ENCODE data around the gene HTR6. TPM values are rescaled to one million over a fixed set of nuclear protein-coding genes. Genes with fewer than 3 reads are reported as not detected.
"Not testable (repeated sequence)": the region's sequence is repeated elsewhere in the genome, so short reads cannot be mapped to it uniquely, and the experiment has no call there.

The HTR6 gene
- total and polyA plus RNA-seq, 2 donors = not detected

- not testable (repeated sequence) for H3K4me3 ChIP-seq (ENCODE audit: low read depth, low read length); H3K27ac ChIP-seq (ENCODE audit: low read depth); H3K36me3 ChIP-seq (ENCODE audit: insufficient read depth); H3K4me1 ChIP-seq (ENCODE audit: insufficient read depth); DNase-seq (ENCODE audit: extremely low spot score)
- WGBS = 98% methylated on average over 1 of the region's 1 CpG
Measured at GRCh38 chr1:19630192-19630591, 34.5 kb upstream of the HTR6 start.

DNA sequence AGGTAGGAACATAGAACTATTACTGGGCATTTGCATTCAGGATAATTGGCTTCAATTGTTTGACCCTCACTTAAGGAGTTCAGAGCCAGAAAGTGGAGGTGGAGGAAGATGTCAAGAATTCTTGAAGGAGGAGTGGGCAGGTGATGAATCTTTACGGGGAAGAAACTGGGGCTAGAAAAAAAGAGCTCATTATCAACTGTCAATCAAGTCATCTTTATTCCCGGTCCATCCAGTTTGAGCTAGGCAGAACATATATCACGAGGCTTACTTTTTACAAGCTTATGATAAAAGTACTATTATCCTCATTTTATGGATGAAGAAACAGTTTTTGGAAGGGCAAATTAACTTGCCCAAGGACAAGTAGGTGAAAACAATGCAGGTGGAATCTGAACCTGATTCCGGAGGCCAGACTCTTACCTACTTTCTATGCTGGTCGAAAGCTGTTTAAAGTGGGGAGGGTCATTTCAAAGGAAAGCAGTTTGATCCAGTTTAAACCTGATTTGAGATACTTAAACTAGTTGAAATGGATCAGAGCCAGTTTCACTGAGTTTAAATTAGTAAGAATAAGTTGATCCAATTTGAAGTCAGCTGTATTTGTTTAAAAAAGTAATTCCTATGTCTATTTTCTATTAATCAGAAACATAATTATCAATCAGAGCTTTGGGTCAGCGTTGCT is 33.8 kb upstream of the HTR6 start:
- Histone ChIP-seq H3K27ac (ENCODE audit: low read depth) (no peak overlapping the region), H3K4me3 (ENCODE audit: low read depth, low read length) (no peak overlapping the region), H3K4me1 (ENCODE audit: insufficient read depth) (no peaks in the 10 kb centered on the region), H3K36me3 (ENCODE audit: insufficient read depth) (peaks cover 5% of the 10 kb centered on the region)
- DNase-seq (ENCODE audit: extremely low spot score) = no peak
- 76% methylated on average over 6 of the region's 6 CpGs for WGBS

DNA sequence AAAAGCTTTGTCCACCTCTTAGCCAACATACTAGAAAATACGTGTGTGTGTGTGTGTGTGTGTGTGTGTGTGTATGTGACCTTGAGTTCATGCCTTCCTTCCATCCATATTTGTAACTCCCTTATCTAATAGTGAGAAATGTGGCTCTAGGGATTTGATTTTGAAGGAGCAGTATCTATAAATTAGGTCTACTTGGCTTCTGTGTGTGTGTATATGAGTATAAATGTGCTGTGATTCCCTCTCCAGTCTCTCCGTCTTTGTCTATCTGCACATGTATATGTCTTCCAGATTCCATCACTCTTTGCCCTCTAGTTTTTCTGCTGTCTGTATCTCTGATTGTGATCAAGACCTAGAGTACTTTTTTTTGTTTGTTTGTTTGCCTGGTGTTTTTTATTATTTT is 32.5 kb upstream of the HTR6 start:
- H3K4me1 ChIP-seq (ENCODE audit: insufficient read depth) = no peaks in the 10 kb centered on the region
- no peak for DNase-seq (ENCODE audit: extremely low spot score)
- peaks cover 2% of the 10 kb centered on the region for H3K36me3 ChIP-seq (ENCODE audit: insufficient read depth)
- no peak overlapping the region for H3K27ac ChIP-seq (ENCODE audit: low read depth)
- 87% methylated on average over 2 of the region's 2 CpGs for WGBS
- H3K4me3 ChIP-seq (ENCODE audit: low read depth, low read length) = no peak overlapping the region

GRCh38 chr1:19633106-19633505 is 31.6 kb upstream of the HTR6 start:
- no peak for DNase-seq (ENCODE audit: extremely low spot score)
- WGBS = 93% methylated on average over 2 of the region's 2 CpGs

DNA sequence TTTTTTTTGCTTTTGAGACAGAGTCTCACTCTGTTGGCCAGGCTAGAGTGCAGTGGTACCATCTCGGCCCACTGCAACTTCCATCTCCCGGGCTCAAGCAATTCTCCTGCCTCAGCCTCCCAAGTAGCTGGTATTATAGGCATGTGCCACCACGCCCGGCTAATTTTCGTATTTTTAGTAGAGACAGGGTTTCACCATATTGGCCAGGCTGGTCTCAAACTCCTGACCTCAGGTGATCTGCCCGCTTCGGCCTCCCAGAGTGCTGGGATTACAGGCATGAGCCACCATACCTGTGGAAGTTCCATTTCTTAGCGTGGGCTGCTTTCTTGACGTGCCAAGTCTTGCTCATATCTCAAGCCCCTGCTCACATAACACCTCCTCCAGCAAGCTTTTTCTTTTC is 29.6 kb upstream of the HTR6 start:
- DNase-seq (ENCODE audit: extremely low spot score); H3K36me3 ChIP-seq (ENCODE audit: insufficient read depth); H3K4me3 ChIP-seq (ENCODE audit: low read depth, low read length); H3K4me1 ChIP-seq (ENCODE audit: insufficient read depth); H3K27ac ChIP-seq (ENCODE audit: low read depth): not testable (repeated sequence)
- WGBS = 98% methylated on average over 9 of the region's 9 CpGs

More at GRCh38 chr1:19633106-19633505, 31.6 kb upstream of the HTR6 start:
- Histone ChIP-seq H3K27ac (ENCODE audit: low read depth) (no peak overlapping the region), H3K36me3 (ENCODE audit: insufficient read depth) (peaks cover 2% of the 10 kb centered on the region), H3K4me1 (ENCODE audit: insufficient read depth) (no peaks in the 10 kb centered on the region), H3K4me3 (ENCODE audit: low read depth, low read length) (no peak overlapping the region)

DNA sequence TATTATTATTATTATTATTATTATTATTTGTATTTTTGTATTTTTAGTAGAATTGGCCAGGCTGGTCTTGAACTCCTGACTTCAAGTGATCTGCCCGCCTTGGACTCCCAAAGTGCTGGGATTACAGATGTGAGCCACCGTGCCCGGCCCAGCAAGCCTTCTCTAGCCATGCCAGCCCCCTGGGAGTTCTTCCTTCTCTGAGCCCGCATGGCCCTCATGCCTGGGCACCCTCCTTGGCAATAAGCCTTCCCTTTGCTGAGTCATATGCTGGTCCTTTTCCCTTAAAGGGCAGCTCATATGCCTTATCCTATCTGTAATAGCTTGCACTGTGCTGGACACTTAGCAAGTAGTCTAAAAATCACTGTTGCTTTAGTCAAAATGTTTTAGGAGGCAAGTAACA is 29.0 kb upstream of the HTR6 start:
- Histone ChIP-seq H3K4me3 (ENCODE audit: low read depth, low read length) (no peak overlapping the region), H3K4me1 (ENCODE audit: insufficient read depth) (no peaks in the 10 kb centered on the region), H3K27ac (ENCODE audit: low read depth) (no peak overlapping the region), H3K36me3 (ENCODE audit: insufficient read depth) (no peaks in the 10 kb centered on the region)
- 88% methylated on average over 4 of the region's 4 CpGs for WGBS
- DNase-seq (ENCODE audit: extremely low spot score) = no peak

GRCh38 chr1:19636065-19636464 is 28.6 kb upstream of the HTR6 start:
- Histone ChIP-seq H3K4me1 (ENCODE audit: insufficient read depth) (no peaks in the 10 kb centered on the region), H3K4me3 (ENCODE audit: low read depth, low read length) (no peak overlapping the region), H3K36me3 (ENCODE audit: insufficient read depth) (no peaks in the 10 kb centered on the region), H3K27ac (ENCODE audit: low read depth) (no peak overlapping the region)
- DNase-seq (ENCODE audit: extremely low spot score) = no peak
- 92% methylated on average over 5 of the region's 5 CpGs for WGBS

- not testable (repeated sequence) for DNase-seq (ENCODE audit: extremely low spot score); H3K4me1 ChIP-seq (ENCODE audit: insufficient read depth); H3K27ac ChIP-seq (ENCODE audit: low read depth); H3K4me3 ChIP-seq (ENCODE audit: low read depth, low read length); H3K36me3 ChIP-seq (ENCODE audit: insufficient read depth)
- WGBS = 96% methylated on average over 10 of the region's 10 CpGs
Measured at GRCh38 chr1:19636749-19637148, 27.9 kb upstream of the HTR6 start.

GRCh38 chr1:19637606-19638005 is 27.1 kb upstream of the HTR6 start:
- Histone ChIP-seq H3K4me3 (ENCODE audit: low read depth, low read length) (no peak overlapping the region), H3K4me1 (ENCODE audit: insufficient read depth) (no peaks in the 10 kb centered on the region), H3K27ac (ENCODE audit: low read depth) (no peak overlapping the region), H3K36me3 (ENCODE audit: insufficient read depth) (no peaks in the 10 kb centered on the region)
- DNase-seq (ENCODE audit: extremely low spot score) = no peak
- WGBS = 93% methylated on average over 10 of the region's 10 CpGs

DNA sequence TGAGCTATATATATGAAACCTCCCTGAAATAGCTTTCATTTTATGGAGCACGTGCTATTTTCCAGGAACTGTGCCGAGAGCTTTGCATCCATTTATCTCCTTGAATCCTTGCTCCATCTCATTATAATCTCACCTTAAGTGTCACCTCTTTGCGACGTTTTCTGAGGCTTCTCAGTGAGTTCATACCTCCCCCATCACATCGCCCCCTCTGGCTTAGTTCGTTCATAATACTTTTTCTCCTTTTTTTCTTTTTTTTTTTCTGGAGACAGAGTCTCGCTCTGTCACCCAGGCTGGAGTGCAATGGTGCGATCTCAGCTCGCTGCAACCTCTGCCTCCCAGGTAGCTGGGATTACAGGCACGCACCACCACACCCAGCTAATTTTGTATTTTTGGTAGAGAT is 25.4 kb upstream of the HTR6 start:
- H3K27ac ChIP-seq (ENCODE audit: low read depth) = not testable (repeated sequence)
- WGBS = 80% methylated on average over 10 of the region's 10 CpGs

GRCh38 chr1:19639999-19640362 is 24.7 kb upstream of the HTR6 start:
- peak overlapping the region; percentile 28 for H3K27ac ChIP-seq (ENCODE audit: low read depth)
- DNase-seq (ENCODE audit: extremely low spot score) = no peak
- 65% methylated on average over 3 of the region's 3 CpGs for WGBS

More for the DNA sequence above, 25.4 kb upstream of the HTR6 start:
- DNase-seq (ENCODE audit: extremely low spot score); H3K4me1 ChIP-seq (ENCODE audit: insufficient read depth); H3K4me3 ChIP-seq (ENCODE audit: low read depth, low read length); H3K36me3 ChIP-seq (ENCODE audit: insufficient read depth): not testable (repeated sequence)

DNA sequence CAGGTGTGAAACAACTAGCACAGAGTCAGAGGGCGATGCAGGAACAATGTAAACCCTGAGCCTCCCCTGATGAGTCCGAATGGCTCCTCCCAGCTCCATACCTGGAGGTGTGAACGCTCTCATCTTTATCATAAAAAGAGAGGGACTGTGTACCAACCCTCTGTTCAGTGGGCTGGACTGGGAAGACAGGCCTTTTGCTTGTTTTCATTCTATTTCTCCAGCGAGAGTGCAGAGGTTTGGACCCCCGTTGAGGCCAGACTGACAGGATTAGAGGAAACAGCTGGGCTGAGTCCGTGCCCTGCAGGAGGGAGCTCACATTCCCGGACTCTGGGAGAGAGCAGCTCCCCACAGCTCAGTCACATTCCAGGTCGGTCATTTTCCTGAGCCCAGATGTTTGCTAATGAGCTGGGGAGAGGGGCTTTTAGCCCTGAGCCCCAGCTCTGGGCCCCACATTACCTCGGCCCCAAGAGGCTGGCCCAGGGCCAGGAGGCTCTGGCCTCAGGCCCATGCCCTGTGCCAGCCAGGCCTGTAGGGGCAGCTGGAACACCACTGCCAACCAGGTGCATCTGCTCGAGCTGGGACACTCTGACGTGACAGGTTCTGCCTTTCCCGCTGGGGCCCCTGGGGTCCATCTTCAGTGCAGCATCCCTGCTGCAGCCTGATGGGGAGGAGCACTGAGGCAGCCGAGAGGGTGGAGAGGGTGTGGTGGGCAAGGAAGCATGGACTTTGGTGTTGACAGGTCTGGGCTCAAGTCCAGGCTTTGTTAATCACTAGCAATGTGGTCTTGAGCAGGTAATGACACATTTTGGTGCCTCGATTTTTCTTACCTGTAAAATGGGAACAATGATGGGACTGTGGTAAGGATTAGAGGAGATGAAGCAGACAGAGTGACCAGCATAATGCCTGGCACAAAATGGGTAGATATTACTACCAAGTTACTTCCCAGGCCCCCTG is 24.0 kb upstream of the HTR6 start:
- Histone ChIP-seq H3K4me1 (ENCODE audit: insufficient read depth) (no peaks in the 10 kb centered on the region), H3K4me3 (ENCODE audit: low read depth, low read length) (no peak overlapping the region), H3K27ac (ENCODE audit: low read depth) (peak overlapping the region; percentile 28), H3K36me3 (ENCODE audit: insufficient read depth) (no peaks in the 10 kb centered on the region)
- no peak for DNase-seq (ENCODE audit: extremely low spot score)
- 49% methylated on average over 14 of the region's 14 CpGs for WGBS

More at GRCh38 chr1:19639999-19640362, 24.7 kb upstream of the HTR6 start:
- Histone ChIP-seq H3K4me3 (ENCODE audit: low read depth, low read length) (no peak overlapping the region), H3K36me3 (ENCODE audit: insufficient read depth) (no peaks in the 10 kb centered on the region), H3K4me1 (ENCODE audit: insufficient read depth) (no peaks in the 10 kb centered on the region)

GRCh38 chr1:19643121-19643520 is 21.6 kb upstream of the HTR6 start:
- WGBS = 72% methylated on average over 7 of the region's 7 CpGs
- H3K36me3 ChIP-seq (ENCODE audit: insufficient read depth) = no peaks in the 10 kb centered on the region
- DNase-seq (ENCODE audit: extremely low spot score) = no peak
- H3K4me3 ChIP-seq (ENCODE audit: low read depth, low read length) = peak overlapping the region; percentile 82
- H3K27ac ChIP-seq (ENCODE audit: low read depth) = peak overlapping the region; percentile 91
- no peaks in the 10 kb centered on the region for H3K4me1 ChIP-seq (ENCODE audit: insufficient read depth)
